HUDEP-2 (cell line): ENCODE data around the gene MRNIP.
"Not testable (repeated sequence)": the region's sequence is repeated elsewhere in the genome, so short reads cannot be mapped to it uniquely, and the experiment has no call there.

Experiments used
- DNase-seq, 76 experiments: peaks; one replicate each; lab custom pipeline; 2025; ENCODE audit not compliant: unreplicated experiment in 76 of 76; lab: John Stamatoyannopoulos, UW

Gene MRNIP

DNA sequence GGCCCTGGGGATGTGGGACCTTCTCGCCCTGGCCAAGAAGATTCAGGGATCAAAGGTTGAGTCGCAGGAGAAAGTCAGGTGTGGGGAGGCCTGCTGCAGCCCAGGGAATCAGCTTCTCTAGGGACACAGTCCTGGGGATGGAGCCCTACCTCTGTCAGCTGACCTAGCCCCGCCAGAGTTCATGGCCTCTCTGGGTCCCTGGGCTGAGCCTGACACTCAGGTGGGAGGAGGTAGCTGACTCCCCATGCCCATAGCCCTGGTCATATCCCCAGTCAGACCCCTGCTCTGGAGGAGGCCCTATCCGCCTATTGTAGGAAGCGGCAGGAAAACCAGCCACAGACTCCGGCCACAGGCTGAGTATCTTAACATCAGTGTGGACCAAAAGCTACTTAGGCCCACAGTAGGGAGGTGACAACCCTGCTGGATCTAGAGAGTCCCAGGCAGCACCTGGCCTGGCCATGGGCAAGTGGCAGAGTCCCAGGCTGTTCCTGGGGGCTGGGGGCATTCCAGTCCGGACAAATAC lies 15.0 kb upstream of the MRNIP start:
- DNase-seq = no peak

DNA sequence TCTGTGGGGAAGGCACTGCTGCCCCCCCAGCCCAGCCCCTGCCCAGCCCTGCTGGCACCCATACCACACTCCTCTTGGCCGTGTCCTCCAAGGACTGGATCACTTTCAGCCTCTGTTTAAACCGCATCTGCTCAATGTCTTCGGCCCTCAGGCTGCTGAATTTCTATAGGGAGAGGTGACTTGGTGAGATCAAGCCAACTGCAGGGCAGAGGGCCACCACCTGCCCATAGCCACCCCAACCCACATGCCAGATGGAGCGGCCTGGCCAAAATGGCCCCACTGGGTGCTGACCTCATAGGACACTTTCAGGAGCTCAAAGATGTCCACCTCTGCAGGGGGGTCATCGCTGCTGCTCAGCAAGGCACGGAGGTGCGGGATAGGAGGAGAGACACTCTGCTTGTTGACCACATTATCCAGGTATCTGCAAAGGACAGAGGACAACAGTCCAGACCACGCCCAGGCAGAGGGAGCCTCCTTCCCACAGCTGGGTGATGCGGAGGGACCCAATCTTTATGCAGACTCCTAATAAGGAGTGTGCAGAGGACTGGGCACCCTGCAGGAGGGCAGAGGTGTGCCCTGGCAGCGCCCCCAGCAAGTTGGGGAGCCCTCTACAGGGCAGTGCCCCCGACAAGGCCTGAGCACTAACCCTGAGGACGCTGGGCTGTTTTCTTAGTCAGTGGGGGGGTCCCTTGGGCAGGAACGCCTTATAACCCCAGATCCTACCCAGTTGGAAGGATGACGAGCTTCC lies 14.4 kb upstream of the MRNIP start:
- DNase-seq = no peak

DNA sequence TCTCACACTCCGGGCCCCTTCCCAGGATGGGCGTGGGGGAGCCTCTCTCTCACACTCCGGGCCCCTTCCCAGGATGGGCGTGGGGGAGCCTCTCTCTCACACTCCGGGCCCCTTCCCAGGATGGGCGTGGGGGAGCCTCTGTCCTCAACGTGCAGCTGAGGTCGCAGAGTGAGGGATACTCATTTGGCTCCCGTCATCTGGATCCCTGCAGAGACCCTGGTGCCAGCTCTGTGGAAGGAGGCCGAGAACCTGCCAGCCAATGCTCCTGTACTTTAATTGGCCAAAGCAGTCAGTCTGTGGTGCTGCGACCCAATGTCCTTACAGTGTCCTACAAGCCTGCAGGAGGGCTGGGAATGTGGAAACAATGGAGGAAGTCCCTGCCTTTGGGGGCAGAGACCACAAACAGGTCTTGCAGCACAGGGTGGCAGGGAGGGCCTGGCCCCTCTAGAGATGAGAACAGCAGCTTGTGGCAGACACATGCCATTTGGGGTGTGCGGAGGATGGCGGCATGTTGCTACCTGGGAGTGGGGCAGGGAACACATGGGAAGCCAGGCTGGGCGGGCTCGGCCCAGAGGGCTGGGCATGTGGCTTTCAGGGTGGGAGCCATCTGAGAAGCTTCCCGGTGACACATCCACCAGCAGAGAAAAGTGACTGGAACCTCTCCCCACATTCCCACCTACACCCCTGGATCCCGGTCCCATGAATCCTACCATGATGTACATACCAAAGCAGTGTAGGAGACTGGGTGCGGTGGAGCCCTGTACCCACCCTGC lies 13.6 kb upstream of the MRNIP start:
- DNase-seq = no peak

DNA sequence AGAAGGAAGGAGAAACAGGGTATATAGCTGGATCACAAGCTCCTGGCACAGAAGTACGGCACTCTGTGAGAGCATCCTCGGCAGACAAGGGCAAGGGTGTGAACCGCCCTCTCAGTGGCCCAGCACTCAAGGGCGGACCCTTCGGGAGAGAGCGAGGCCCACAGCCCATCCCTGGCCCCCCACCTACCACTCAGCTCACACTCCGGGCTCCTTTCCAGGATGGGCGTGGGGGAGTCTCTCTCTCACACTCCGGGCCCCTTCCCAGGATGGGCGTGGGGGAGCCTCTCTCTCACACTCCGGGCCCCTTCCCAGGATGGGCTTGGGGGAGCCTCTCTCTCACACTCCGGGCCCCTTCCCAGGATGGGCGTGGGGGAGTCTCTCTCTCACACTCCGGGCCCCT lies 12.9 kb upstream of the MRNIP start:
- not testable (repeated sequence) for DNase-seq

DNA sequence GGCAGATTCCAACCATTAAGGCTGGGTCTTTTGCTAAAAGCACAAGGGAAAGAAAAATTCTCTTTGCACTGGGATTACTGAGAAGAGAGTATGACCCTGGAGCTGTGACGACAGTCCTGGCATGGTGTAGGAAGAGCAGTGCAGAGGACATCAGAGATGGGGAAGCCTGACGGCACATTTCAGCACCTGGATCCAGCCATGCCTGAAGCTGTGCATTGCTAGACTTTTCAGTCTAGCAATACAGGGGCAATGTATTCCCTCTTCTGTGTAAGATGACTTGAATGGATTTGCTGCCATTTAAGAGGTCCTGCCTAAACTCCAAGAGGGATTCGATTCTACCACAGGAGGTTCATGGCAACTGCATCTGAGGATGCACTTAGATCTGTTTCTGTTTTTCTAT lies 12.3 kb upstream of the MRNIP start:
- no peak for DNase-seq

DNA sequence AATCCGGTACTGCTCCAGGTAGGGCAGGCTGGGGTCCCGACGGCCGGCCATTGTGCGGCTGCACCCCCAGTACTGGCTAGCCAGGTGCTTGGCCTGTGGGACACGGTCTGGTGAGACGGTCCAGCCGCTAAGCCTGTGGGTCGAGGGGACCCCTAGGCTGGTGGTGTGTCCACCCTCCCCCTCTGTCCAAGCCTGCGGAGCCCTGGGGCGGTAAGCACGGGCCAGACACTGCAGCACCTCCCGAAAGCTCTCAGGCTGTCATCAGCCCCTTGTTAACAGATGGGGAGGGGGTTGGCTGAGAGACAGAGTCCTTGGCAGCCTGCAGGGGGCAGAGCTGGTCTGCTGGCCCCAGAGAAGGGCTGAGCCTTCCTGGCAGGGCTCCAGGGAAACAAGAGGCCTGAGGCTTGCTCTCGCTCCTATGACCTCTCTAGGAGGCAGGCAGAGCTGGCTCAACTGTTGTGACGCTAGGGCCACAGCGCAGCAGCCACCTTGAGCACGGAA lies 11.8 kb upstream of the MRNIP start:
- DNase-seq = peak in 64 of 76 experiments; percentile 3 to 84 (median 45)

DNA sequence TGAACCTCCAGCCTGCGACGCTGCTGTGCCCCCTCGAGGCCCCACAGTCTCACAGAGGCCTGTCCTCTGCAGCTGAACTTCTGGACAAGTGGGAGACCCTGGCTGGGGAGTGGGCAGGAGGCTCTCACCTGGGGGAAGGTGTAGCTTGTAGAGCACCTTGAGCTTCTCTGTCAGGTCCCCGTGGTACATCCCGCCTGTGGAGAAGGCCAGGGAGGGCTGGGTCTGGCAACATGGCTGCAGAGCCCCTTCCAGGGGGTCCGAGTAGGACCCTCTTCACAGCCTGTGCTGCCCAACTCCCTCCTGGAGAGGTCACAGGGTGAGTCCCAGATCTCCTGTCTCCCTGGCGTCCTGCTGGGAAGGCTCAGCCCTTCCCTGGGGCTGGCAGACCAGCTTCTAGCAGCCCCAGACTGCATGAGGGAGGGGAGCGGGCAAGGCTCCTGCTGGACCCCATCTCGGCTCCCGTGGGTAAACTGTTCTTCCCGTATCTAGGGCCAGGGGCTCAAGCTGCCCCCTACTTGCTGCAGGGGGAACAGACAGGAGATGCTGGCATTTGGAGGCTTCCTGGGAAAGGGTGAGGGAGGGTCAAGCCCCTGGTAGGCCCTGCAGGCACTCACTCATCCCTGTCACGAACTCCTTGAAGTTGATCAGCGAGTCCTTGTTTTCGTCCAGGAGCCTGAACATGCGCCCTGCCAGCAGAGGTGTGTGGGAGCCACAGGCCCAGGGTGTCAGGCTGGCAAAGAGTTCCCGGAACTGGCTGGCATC lies 11.2 kb upstream of the MRNIP start:
- DNase-seq = no peak

DNA sequence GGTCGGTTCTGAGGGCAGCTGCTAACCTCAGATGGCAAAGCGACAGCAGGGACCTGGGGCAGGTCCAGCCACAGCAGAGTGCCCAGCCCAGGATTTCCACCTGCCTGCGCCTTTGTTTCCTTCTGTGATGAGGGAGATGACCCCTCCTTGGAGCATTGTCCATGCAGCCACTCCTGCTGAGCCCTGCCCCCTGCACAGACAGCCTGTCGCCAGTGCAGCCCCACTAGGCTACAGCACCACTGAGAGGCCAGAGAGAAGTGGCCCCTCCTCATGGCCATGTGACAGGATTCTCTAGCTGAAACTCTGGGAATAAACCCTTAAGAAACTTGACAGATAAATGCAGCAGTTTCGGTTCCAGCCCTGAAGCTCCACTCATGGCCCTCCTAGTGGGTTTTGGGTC lies 10.5 kb upstream of the MRNIP start:
- no peak for DNase-seq

DNA sequence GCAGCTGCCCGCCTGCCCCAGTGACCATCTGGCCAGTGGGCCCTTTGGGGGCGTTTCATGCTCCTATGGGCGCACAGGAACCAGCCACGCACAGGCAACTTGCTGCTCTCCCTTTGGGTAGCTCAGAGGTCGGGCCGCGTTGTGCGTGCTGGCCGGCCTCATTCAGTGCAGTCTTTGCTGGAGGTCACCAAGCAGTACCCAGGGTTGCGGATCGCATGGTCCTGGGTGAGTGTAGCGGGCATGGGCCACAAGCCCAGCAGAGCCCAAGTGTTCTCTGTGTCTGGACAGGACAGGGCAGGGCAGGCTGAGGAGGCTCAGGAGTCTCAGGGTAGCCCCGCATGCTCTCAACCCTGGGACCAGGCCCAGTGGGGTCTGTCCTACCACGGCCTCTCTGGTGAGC lies 9.9 kb upstream of the MRNIP start:
- no peak for DNase-seq

DNA sequence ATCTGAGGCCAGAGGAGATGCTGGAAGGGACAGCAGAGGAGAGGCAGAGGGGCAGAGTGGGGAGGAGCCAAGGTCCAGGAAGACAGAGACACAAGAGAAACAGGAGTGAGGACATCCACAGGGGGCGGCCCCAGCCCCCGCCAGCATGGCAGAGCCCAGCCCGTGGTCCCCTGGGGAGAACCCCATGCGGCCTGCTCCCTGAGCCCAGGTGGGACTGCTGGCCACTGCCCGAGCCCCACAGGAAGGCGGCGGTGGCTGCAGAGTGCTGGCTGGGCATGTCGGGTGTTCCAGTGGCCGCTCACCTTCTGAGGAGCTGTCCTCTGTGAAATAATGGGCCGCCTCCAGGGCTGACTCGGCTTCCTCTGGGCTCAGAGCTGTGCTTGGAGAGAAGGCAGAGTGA lies 8.9 kb upstream of the MRNIP start:
- DNase-seq = no peak

DNA sequence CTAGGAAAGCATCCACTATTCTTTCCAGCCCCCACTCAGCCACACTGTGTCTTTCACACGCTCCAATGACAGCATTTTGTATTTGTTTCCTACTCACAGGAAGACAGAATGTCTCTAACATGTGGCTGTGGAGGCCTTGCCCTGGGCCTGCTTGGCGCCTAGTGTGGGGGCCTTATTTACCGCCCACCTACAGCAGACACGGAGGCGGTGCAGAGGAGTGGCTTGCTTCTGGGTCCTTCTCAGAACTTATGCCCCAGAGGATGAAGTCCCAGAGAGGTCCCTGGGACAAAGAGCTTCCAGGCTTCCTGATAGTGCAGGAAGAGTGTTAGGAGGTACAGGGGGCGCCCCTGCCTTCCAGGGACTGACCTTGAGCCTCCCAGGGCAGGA lies 8.5 kb upstream of the MRNIP start:
- no peak for DNase-seq

DNA sequence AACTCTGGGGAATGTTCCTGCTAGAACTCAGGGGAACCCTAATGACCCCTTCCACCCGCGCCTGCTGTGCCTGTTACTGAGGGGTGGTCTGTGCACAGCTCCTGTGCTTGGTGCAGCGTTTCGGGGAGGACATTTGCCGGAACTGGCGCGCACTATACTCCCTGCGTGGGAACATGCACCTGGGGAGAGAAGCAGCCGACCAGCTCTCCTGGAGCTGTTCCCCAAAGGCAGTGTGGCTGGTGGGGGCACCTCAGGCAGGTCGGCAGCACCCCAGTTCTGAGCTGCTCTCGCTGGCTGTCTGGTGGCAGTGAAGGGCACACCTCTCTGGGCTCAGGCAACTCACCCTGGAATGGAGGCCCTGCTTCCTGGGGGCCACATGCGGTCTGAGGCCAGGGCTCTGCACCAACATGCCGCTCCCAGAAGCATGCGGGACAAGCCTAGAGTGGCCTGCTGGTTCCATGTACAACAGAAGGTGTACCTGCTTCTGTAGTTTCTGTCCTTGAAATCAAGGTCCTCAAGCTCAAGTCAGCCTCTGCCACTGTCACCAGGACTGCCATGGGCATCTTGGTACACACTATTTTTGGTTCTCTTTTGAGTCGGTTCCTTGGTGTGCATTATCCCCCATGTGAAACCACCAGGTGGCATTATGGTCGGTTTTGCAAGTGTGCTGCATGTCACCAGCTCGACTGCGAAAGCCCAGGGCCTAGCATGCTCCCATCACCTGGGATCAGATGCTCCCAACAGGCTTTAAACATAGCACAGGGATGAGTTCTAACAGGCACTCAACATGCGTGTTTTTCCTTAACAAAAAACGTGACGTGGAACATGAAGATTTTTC lies 7.8 kb upstream of the MRNIP start:
- peak in 2 of 76 experiments; percentile 4 to 10 for DNase-seq

DNA sequence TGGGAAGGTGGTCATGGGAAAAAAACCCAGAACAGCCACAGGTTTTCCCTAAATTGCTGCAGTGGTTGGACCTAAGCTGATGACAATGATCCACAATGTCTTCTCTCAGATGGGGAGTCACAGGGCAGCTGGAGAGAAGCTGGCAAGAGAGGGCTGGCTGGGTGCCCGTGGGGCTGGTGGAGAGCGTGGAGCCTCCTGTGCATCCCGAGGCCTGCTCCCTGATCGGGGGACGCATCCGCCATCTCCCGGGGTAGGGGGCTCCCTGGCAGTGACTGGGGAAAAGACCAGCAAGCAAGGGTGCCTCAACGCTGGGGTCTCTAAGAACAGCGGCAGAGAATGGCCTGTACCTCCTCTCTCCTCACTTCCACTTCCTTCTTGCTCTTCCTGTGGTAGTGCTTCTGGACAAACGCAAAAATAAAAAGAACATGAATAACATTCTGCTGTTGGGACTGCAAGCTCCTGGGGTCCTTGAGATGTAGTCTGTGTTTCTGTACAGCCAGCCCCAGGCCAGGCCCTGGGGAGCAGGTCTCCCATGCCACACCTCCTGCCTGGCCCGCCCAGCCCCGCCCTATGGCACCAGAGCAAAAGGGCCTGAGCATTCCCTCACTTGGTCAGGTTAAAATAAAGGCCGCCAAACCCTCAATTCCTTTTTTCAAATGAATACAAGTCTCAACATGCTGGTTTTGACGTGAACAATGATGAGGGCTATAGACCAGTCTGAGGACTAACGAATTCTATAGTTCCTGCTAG lies 7.0 kb upstream of the MRNIP start:
- no peak for DNase-seq

DNA sequence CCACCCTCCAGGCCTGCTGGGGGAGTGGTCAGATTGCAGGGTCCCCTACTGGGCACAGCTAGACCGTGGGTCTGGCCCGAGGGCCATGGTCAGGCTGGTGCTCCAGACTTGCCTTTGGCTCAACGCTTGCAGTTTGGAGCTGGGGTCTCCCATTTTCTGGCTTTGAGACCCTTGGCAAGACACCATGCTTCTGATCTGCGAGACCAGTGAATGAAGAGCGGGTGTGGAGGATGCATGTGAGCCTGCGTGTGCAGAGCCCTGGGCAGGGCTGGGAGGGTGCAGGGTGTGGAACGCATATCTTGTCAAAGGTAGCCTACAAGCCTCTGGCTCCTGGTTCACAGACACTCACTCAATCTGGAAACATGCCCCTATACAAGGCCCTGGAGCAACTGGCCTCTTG lies 6.1 kb upstream of the MRNIP start:
- DNase-seq = no peak

DNA sequence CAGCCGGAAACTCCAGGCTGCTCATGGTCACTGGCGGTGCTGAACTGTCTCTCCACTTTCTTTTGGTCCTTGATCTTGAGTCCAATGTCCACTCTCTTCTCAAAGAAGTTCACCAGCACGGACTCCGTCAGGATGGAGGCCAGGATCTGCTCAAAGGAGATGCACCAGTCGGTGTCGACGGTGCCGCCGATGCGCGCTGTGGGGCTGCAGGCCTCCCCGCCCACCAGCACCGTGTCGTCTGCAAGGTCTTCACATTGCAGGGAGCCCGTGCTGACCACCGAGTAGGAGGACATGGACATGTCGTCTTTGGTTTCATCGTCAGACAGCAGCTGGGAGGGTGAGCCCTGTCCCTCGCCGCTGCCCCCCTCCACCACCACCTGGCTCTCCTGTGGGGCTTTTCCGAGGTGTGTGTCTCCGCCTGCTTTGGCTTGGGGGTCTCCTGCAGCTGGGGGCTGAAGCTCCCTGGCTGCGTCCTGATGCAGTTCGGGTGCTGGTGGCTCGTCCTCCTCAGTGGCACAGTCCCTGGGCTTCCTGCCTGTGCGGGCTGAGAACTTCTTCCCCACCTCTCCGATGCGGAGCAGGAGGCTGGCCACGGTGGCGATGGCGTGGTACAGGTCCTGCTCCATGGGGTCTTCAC lies 5.0 kb upstream of the MRNIP start:
- DNase-seq = no peak

DNA sequence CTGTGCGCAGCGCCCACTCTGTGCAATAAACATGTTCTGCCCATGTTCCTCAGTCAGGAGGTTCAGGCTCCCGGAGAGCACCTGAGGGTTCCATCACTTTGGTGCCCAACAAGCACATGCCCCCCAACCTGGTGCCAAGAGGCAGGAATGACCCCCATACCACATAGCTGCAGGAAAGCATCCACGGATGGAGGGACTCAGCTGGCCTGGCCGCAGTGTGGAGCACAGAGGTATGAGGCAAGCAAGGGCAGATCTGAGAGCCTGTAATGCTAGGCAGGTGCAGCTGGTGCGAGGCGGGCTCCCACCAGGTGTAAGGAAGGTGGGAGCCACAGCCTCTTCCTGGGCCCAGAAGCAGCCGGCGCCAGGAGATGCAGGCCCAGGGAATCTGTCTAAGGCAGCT lies 4.3 kb upstream of the MRNIP start:
- no peak for DNase-seq

DNA sequence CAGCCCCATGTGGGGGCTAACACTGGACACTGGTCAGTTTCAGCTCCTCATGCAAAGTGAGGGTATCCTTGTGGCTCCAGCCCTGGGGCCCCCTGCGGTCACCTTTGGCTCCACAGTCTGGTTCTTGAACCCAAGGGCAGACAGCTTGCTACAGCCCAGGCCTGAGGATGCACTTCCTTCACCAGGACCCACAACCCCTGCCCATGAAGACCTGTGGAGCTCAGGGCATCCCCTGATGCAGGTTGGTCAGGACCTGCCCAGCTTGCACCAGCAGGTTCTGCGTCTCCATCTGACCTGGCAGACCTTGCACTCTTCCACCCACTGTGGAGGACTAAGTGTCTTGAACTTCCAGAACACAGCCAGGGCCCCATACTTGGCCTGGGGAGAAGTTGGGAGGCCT lies 3.7 kb upstream of the MRNIP start:
- DNase-seq = no peak

DNA sequence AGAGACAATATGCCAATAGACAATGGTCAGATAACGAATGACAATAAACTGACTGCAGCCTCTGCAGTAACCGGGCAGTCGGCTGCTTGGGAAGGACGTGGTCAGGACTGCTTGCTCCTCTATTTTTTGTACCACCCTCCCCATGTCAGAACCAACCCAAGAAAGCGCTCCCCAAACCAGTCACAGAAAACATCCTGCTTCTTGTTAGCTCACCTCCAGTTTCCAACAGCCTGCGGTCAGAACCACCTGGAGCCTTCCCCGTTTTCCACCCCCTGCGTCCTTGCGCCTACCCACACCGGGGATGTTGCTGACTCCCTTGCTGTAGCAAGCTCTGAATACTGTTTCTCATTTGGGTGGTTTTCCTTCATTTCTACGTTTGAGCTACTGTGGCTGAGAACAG lies 1.7 kb upstream of the MRNIP start:
- no peak for DNase-seq

DNA sequence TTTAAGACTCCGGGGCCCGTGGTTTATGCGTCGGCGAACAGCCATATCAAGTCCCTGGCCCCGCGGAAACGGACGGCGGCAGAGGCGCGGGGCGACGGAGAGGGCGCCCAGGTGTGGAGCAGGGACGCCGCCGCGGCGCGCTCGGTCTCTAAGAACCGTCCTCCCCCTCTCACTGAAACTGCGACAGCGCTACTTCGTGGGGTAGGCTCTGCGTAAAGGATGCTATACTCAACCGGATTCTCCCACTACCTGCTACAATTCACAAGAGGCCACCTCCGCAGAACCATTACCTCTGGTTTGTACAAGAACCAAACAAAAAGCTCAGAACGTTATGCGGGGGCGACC lies 404 bp downstream of the MRNIP start:
- peak in 15 of 76 experiments; percentile 5 to 67 (median 25) for DNase-seq
